Testis (tissue), 3 donors: ENCODE data around the gene PFKL. TPM values are rescaled to one million over a fixed set of nuclear protein-coding genes. Genes with fewer than 3 reads are reported as not detected.

Source experiments
- DNase-seq: peaks from one replicate; pipeline ENCODE4 v3.0.0-alpha.2; 2019
- H3K27ac ChIP-seq, 2 donors: fragments of 200-600 bp; sonication (generic); one replicate each; pipeline ENCODE4 v1.5.1; 2019
- H3K27me3 ChIP-seq: fragments of 200-600 bp; sonication (generic); one replicate; pipeline ENCODE4 v1.5.1; 2019
- H3K36me3 ChIP-seq: fragments of 200-600 bp; sonication (generic); one replicate; pipeline ENCODE4 v1.5.1; 2017; ENCODE audit warnings: low read depth; ENCODE audit errors: missing control alignments
- H3K4me1 ChIP-seq: fragments of 200-600 bp; sonication (generic); one replicate; pipeline ENCODE4 v1.5.1; 2019
- H3K4me3 ChIP-seq, 2 donors: fragments of 200-600 bp; sonication (generic); one replicate each; pipeline ENCODE4 v1.5.1; 2017 to 2019
- H3K9me3 ChIP-seq: fragments of 200-600 bp; sonication (generic); one replicate; pipeline ENCODE4 v1.5.1; 2017
- CTCF ChIP-seq, 3 experiments: fragments of 450-650 bp in 2 of 3; fragments of 200-600 bp in 1 of 3; sonication (generic) in 1 of 3; IDR thresholded peaks; one replicate each; pipeline ENCODE4 v1.5.1; 2016 to 2019; ENCODE audit warnings: antibody characterized with exemption in 3 of 3, mild to moderate bottlenecking in 2 of 3, moderate library complexity in 1 of 3
- POLR2A ChIP-seq: fragments of 450-650 bp; IDR thresholded peaks from one replicate; pipeline ENCODE4 v1.6.1; 2017; ENCODE audit warnings: antibody characterized with exemption, mild to moderate bottlenecking, moderate library complexity
- WGBS, 2 donors: methylation state at CpG; one replicate each; pipeline ENCODE4 v1.1.5; 2018; 5-methylcytosine and 5-hydroxymethylcytosine counted together
- intact Hi-C: fragments of 100-400 bp; cut with DNase I; formaldehyde crosslinking; loops from one replicate; pipeline ENCODE4 v1.15.1; 2023; ENCODE audit warnings: low total_unique reads
- polyA plus RNA-seq: library from polyadenylated mRNA; stranded (reverse); fragments of 350-450 nt; fragmentation: Illumina TruSeq; extraction: RNeasy Lipid Tissue Mini Kit (QIAGEN cat#74804); gene quantifications from one replicate; pipeline ENCODE4 v1.2.3, GENCODE V29; 2014; ENCODE audit warnings: low read depth, low replicate concordance; ENCODE audit not compliant: insufficient read depth
- total RNA-seq, 2 donors: library from RNA; depleted of rRNA; stranded (reverse); fragments of >200 nt; gene quantifications; one replicate each; pipeline ENCODE4 v1.2.3, GENCODE V29; 2016

PFKL gene
- total and polyA plus RNA-seq, 3 donors from 2014 or later, result 132 to 298 (median 213) TPM

DNA sequence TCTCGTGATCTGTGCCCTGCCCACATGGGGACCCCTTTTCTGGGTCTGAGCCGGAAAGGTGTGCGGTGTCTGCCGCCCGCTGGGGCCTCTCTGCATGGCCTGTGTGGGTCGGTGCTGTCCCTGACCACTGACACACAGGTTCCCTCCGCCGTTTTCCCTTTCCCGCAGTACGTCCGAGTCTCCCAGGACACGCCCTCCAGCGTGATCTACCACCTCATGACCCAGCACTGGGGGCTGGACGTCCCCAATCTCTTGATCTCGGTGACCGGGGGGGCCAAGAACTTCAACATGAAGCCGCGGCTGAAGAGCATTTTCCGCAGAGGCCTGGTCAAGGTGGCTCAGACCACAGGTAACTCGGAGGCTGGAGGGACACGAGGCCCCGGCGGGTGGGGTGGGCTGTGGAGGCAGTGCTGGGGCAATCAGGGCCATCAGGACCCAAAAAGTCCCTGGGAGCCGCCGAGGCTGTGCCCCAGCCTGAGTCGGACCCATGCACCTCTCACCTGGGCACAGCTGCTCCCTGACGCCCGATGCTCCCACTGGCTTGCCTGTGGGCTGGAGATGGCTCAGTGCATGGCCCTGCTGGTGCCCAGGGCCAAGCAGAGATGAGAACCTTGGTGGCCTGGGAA is 66.8 kb downstream of the PFKL start:
- 80 to 92% methylated on average over 17 to 26 of the region's 28 CpGs for WGBS, 2 donors
- TF ChIP-seq POLR2A, result no peak
- no peak for TF ChIP-seq CTCF (IDR thresholded peaks at IDR 0.05)
- Histone ChIP-seq H3K4me1 (peaks cover 3% of the 10 kb centered on the region), H3K36me3 (no peaks in the 10 kb centered on the region), H3K4me3 (no peak overlapping the region), H3K9me3 (no peaks in the 10 kb centered on the region), H3K27ac (no peak overlapping the region), H3K27me3 (no peaks in the 10 kb centered on the region)
- no peak for DNase-seq
- intact Hi-C loops, result no loop called here

- intact Hi-C loops, result no loop called here
- Histone ChIP-seq H3K27me3 (no peaks in the 10 kb centered on the region), H3K27ac (no peak overlapping the region), H3K9me3 (no peaks in the 10 kb centered on the region), H3K4me1 (peaks cover 3% of the 10 kb centered on the region), H3K36me3 (no peaks in the 10 kb centered on the region), H3K4me3 (no peak overlapping the region)
- TF ChIP-seq CTCF (IDR thresholded peaks at IDR 0.05) (no peak), POLR2A (no peak)
- peak; percentile 18 for DNase-seq
- 33 to 36% methylated on average over 13 to 30 of the region's 35 CpGs for WGBS, 2 donors
These were observed 69.0 kb downstream of the PFKL start for GRCh38 chr21:44368711-44369446.

DNA sequence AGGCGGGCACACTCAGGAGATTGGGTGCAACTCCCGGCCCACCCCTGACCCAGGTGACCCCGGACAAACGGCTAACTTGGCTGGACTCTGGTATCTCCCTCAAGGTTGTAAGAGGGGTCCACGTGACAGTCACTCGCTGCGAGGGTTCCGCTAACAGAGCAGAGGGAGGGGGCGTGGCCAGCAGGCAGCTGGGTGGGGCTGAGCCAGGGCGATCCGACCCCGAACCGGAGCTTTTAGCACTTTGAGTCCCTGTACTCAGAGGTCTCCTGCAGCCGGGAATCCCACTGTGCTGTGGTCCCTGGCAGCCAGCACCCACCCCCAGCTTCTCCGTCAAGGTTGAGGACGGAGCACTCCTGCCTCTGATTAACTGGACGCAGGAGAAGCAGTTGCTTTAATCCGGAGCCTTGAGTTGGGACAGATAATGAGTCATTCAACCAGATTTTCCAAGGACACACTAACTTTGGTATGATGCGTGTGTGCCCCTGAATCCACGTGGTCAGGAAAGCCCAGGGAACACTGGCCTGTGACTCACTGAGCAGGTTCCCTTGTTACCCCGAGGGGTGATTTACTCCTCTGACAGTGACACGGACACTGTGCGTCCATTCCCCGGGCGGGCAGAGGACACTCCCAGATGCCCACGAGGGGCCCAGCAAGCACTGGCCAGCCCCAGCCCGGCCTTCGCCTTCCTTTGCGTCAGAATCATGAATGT is 70.3 kb downstream of the PFKL start:
- peak; percentile 73 for DNase-seq
- H3K27ac ChIP-seq, result no peak overlapping the region
- peaks cover 3% of the 10 kb centered on the region for H3K4me1 ChIP-seq
- no peak for TF ChIP-seq CTCF (IDR thresholded peaks at IDR 0.05)
- TF ChIP-seq POLR2A, result no peak
- no peaks in the 10 kb centered on the region for H3K27me3 ChIP-seq
- intact Hi-C loops, result no loop called here
- 13 to 30% methylated on average over 13 to 29 of the region's 29 CpGs for WGBS, 2 donors
- H3K9me3 ChIP-seq, result no peaks in the 10 kb centered on the region
- no peak overlapping the region for H3K4me3 ChIP-seq
- no peaks in the 10 kb centered on the region for H3K36me3 ChIP-seq

DNA sequence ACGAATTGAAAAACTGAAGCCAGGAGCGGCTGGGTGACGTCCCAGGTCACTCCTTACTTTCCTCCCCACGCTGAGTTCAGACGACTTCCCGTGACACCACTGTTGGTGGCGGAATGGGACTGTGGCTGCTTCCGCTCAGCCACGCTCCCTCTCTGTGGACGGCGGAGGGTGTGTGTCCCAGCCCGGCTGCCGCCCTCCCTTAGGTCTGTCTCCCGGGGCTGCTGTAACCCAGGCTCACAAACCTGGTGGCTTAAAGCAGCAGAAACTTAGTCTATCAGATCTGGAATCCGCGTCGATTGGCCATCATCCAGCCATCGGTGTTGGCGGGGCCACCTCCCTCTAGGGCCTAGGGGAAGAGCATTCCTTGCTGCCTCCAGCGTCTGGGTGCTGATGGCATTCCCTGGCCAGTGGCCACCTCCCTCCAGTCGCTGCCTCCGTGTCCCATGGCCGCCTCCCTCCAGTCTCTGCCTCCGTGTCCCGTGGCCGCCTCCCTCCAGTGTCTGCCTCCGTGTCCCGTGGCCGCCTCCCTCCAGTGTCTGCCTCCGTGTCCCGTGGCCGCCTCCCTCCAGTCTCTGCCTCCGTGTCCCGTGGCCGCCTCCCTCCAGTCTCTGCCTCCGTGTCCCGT is 71.0 kb downstream of the PFKL start:
- intact Hi-C loops, result no loop called here
- Histone ChIP-seq H3K4me3 (no peak overlapping the region), H3K27ac (no peak overlapping the region), H3K9me3 (no peaks in the 10 kb centered on the region), H3K27me3 (no peaks in the 10 kb centered on the region), H3K36me3 (no peaks in the 10 kb centered on the region), H3K4me1 (peaks cover 3% of the 10 kb centered on the region)
- 70 to 80% methylated on average over 18 to 37 of the region's 37 CpGs for WGBS, 2 donors
- no peak for DNase-seq
- TF ChIP-seq CTCF (IDR thresholded peaks at IDR 0.05) (no peak), POLR2A (no peak)
